Neural progenitor cell (in vitro differentiated cells): Measurements from ENCODE around the gene AATK.

Experiments
- CTCF ChIP-seq: fragments of 200-600 bp; sonication (generic); IDR thresholded peaks from 2 replicates; pipeline ENCODE4 v1.5.1; 2017; ENCODE audit warnings: antibody characterized with exemption, mild to moderate bottlenecking
- EZH2phosphoT487 ChIP-seq: fragments of 200-600 bp; sonication (generic); IDR thresholded peaks from 2 replicates; pipeline ENCODE4 v1.6.1; 2017; ENCODE audit warnings: antibody characterized with exemption

DNA sequence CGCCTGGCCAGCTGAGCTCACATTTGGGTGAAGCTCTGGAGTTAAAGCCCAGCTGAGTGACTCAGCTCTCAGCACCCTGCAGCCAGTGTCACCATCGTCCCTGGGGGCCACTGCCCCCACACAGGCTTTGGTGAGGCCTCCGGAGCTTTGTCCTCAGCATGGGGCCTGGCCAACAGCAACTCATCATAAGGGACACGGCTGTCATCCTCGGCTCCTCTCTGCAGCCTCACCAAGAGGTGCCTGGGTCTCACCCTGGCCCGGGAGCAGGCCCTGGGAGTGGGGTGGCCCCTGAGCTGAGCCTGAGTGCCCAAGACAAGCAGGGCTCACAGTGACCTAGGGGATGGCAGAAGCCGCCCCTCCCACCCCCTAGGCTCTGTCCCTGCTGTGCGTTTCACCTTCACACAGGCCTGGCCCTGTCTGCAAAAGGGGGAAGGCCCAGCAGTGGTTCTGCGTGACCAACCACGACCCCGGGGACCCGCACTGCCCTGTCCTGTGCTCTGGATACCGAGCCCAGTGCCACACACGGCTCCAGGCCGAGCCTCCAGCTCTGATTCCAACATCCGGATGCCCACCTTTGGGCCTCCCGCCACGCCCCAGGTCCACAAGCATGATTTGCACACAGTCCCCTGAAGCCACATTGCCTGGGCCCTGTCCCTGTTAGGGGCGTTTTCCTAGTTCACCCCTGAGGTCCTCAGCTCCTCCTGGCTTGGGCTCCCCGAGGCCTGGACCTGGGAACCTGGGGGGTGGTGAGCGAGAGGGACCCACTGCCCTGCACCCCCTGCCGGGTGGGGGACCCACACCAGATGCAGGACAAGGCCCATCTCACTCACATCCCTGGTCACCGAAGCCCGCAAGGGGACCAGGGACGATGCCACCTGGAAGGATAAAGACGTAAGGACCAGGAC, 21.8 kb upstream of the AATK start:
- TF ChIP-seq EZH2phosphoT487 (no peak), CTCF (no peak)
